Activated CD4-positive, alpha-beta T cell treated with anti-CD3 and anti-CD28 coated beads, Interleukin-10, Interleukin-2, amounts not matched to agents 100 ng/mL and 50 ng/mL, durations not matched to agents 16 hours and 8 hours (primary cell): ENCODE measurements around the gene PLXDC1.

Source experiments
- DNase-seq: peaks from one replicate; pipeline ENCODE4 v3.0.0-alpha.2; 2020

PLXDC1 gene

GRCh38 chr17:39151150-39151942 is at the start of gene PLXDC1:
Gene PLXDC1 (minus strand): TSS chr17:39151637. CDS start chr17:39151437, 200 bp downstream.
- no peak for DNase-seq

- no peak for DNase-seq
Measured at GRCh38 chr17:39200957-39201510, 49.6 kb upstream of the PLXDC1 start.

- DNase-seq, result peak; percentile 85
Measured at GRCh38 chr17:39200070-39200879, 48.8 kb upstream of the PLXDC1 start, which contains the start of gene RPL19. Gene RPL19 (plus strand): TSS chr17:39200283. CDS start chr17:39200345, 62 bp downstream.

GRCh38 chr17:39199820-39200069 is 48.3 kb upstream of the PLXDC1 start:
- peak; percentile 94 for DNase-seq

GRCh38 chr17:39198186-39198566 is 46.7 kb upstream of the PLXDC1 start:
- DNase-seq, result no peak

- peak; percentile 85 for DNase-seq
Measured at GRCh38 chr17:39197380-39198185, 46.1 kb upstream of the PLXDC1 start, which contains the start of gene CACNB1. Gene CACNB1 (minus strand): TSS chr17:39197669. CDS start chr17:39197495, 174 bp downstream.

GRCh38 chr17:39196808-39197291 is 45.4 kb upstream of the PLXDC1 start:
- DNase-seq, result peak; percentile 61

- DNase-seq, result no peak
Measured at GRCh38 chr17:39196241-39196807, 44.9 kb upstream of the PLXDC1 start.

- no peak for DNase-seq
Measured at GRCh38 chr17:39195568-39196160, 44.2 kb upstream of the PLXDC1 start.

GRCh38 chr17:39194985-39195524 is 43.6 kb upstream of the PLXDC1 start:
- DNase-seq, result no peak

GRCh38 chr17:39194089-39194984 is 42.9 kb upstream of the PLXDC1 start:
- no peak for DNase-seq

- DNase-seq, result no peak
Measured at GRCh38 chr17:39193346-39193745, 41.9 kb upstream of the PLXDC1 start.

- DNase-seq, result no peak
Measured at GRCh38 chr17:39192901-39193300, 41.5 kb upstream of the PLXDC1 start.

GRCh38 chr17:39191750-39192510 is 40.5 kb upstream of the PLXDC1 start:
- no peak for DNase-seq

GRCh38 chr17:39187152-39187830 is 35.9 kb upstream of the PLXDC1 start:
- no peak for DNase-seq

- no peak for DNase-seq
Measured at GRCh38 chr17:39186481-39187002, 35.1 kb upstream of the PLXDC1 start.

GRCh38 chr17:39183720-39184119 is 32.3 kb upstream of the PLXDC1 start:
- no peak for DNase-seq

GRCh38 chr17:39183045-39183444 is 31.6 kb upstream of the PLXDC1 start:
- no peak for DNase-seq

- no peak for DNase-seq
Measured at GRCh38 chr17:39181303-39181702, 29.9 kb upstream of the PLXDC1 start.
